ENCODE data around the gene LSS. TPM values are rescaled to one million over a fixed set of nuclear protein-coding genes. Genes with fewer than 3 reads are reported as not detected.

Gene LSS
- total RNA-seq, 4 donors from 2014 or later, result 53.2 to 75.2 (median 62.3) TPM

- in situ Hi-C loops (cut with MboI; ENCODE audit: low pct_ligation_motif_present in 1 of 4, low pct_unique_long_range_greater_than_20kb in 1 of 4, low sequenced_read_pairs in 3 of 4), result no loop called here
- TF ChIP-seq POLR2A (IDR thresholded peaks at IDR 0.05), result no peak
- TF ChIP-seq POLR2AphosphoS5 (IDR thresholded peaks at IDR 0.05), result no peak
- no peak for TF ChIP-seq EP300 (IDR thresholded peaks at IDR 0.05; ENCODE audit: low read depth)
- no peak for TF ChIP-seq CTCF (IDR thresholded peaks at IDR 0.05)
- intact Hi-C loops (cut with DNase I; ENCODE audit: low total_unique reads), result no loop called here
- Histone ChIP-seq H3K27me3 (no peaks in the 10 kb centered on the region), H3K36me3 (peaks cover 0 to 6% (median 0%) of the 10 kb centered on the region in 4 donors), H3K9me3 (no peaks in the 10 kb centered on the region), H3K4me1 (peaks cover 9 to 21% (median 19%) of the 10 kb centered on the region in 4 donors), H3K4me3 (no peak overlapping the region), H3K27ac (no peak overlapping the region)
- DNase-seq, result no peak
- 73 to 92% methylated on average over 5 to 7 of the region's 7 CpGs for WGBS, 2 donors (ENCODE audit: low coverage in 1 of 2)
These were observed 5.4 kb downstream of the LSS start for GRCh38 chr21:46223217-46223616.

GRCh38 chr21:46222436-46223116 is 6.0 kb downstream of the LSS start:
- DNase-seq, result no peak
- Histone ChIP-seq H3K27me3 (no peaks in the 10 kb centered on the region), H3K4me1 (peaks cover 7 to 18% (median 15%) of the 10 kb centered on the region in 4 donors), H3K27ac (no peak overlapping the region), H3K9me3 (no peaks in the 10 kb centered on the region), H3K4me3 (no peak overlapping the region), H3K36me3 (peaks cover 0 to 6% (median 0%) of the 10 kb centered on the region in 4 donors)
- in situ Hi-C loops (cut with MboI; ENCODE audit: low pct_ligation_motif_present in 1 of 4, low pct_unique_long_range_greater_than_20kb in 1 of 4, low sequenced_read_pairs in 3 of 4) (no loop called here), intact Hi-C loops (cut with DNase I; ENCODE audit: low total_unique reads) (no loop called here)
- TF ChIP-seq CTCF (IDR thresholded peaks at IDR 0.05) (no peak), POLR2AphosphoS5 (IDR thresholded peaks at IDR 0.05) (no peak), EP300 (IDR thresholded peaks at IDR 0.05; ENCODE audit: low read depth) (no peak), POLR2A (IDR thresholded peaks at IDR 0.05) (no peak)
- WGBS, 2 donors (ENCODE audit: low coverage in 1 of 2), result 88% methylated on average over 11 of the region's 11 CpGs; no CpG with 5 or more reads in 1 of the 2 donors

GRCh38 chr21:46221664-46222435 is 6.7 kb downstream of the LSS start:
- Histone ChIP-seq H3K4me1 (peaks cover 0 to 10% (median 8%) of the 10 kb centered on the region in 4 donors), H3K4me3 (no peak overlapping the region), H3K27me3 (no peaks in the 10 kb centered on the region), H3K27ac (no peak overlapping the region), H3K36me3 (peaks cover 0 to 6% (median 0%) of the 10 kb centered on the region in 4 donors), H3K9me3 (no peaks in the 10 kb centered on the region)
- TF ChIP-seq EP300 (IDR thresholded peaks at IDR 0.05; ENCODE audit: low read depth) (no peak), POLR2AphosphoS5 (IDR thresholded peaks at IDR 0.05) (no peak), CTCF (IDR thresholded peaks at IDR 0.05) (no peak), POLR2A (IDR thresholded peaks at IDR 0.05) (no peak)
- intact Hi-C loops (cut with DNase I; ENCODE audit: low total_unique reads), result no loop called here
- no peak for DNase-seq
- in situ Hi-C loops (cut with MboI; ENCODE audit: low pct_ligation_motif_present in 1 of 4, low pct_unique_long_range_greater_than_20kb in 1 of 4, low sequenced_read_pairs in 3 of 4), result no loop called here
- 80 to 92% methylated on average over 7 to 16 of the region's 16 CpGs for WGBS, 2 donors (ENCODE audit: low coverage in 1 of 2)

- no peak for DNase-seq
- TF ChIP-seq EP300 (IDR thresholded peaks at IDR 0.05; ENCODE audit: low read depth) (no peak), CTCF (IDR thresholded peaks at IDR 0.05) (no peak), POLR2A (IDR thresholded peaks at IDR 0.05) (no peak), POLR2AphosphoS5 (IDR thresholded peaks at IDR 0.05) (no peak)
- peaks cover 0 to 6% (median 0%) of the 10 kb centered on the region in 4 donors for H3K36me3 ChIP-seq
- no peak overlapping the region for H3K27ac ChIP-seq
- H3K9me3 ChIP-seq, result no peaks in the 10 kb centered on the region
- in situ Hi-C loops (cut with MboI; ENCODE audit: low pct_ligation_motif_present in 1 of 4, low pct_unique_long_range_greater_than_20kb in 1 of 4, low sequenced_read_pairs in 3 of 4), result no loop called here
- no peaks in the 10 kb centered on the region for H3K27me3 ChIP-seq
- H3K4me1 ChIP-seq, result peaks cover 0 to under 1% (median 0%) of the 10 kb centered on the region in 4 donors
- intact Hi-C loops (cut with DNase I; ENCODE audit: low total_unique reads), result no loop called here
- no peak overlapping the region for H3K4me3 ChIP-seq
- 92% methylated on average over 2 to 8 of the region's 8 CpGs for WGBS, 2 donors (ENCODE audit: low coverage in 1 of 2)
These were observed 7.7 kb downstream of the LSS start for GRCh38 chr21:46220847-46221246.

Data from transverse colon (tissue), 4 donors.